Panc1 (cell line): ENCODE data around the gene SGIP1. TPM values are rescaled to one million over a fixed set of nuclear protein-coding genes. Genes with fewer than 3 reads are reported as not detected.

Experiments
- ATAC-seq: fragments of 200-7000 bp; cut with Tn5 transposase; 2 replicates; pipeline ENCODE4 v1.9.1; 2020; ENCODE audit warnings: mild to moderate bottlenecking, moderate library complexity
- BruUV-seq: library from RNA; stranded (reverse); fragments of 400-500 nt; replicated peaks from 2 replicates; lab custom pipeline; 2021; lab: Mats Ljungman, UMichigan
- CTCF ChIA-PET: fragments of 300-600 bp; sonication (Branson Sonifier 250); formaldehyde crosslinking; loops from one replicate; lab custom pipeline; 2022; ENCODE audit warnings: antibody characterized with exemption; lab: Charles Lee
- POLR2A ChIA-PET: fragments of 300-600 bp; sonication (Branson Sonifier 250); formaldehyde crosslinking; loops from one replicate; lab custom pipeline; 2022; ENCODE audit warnings: antibody characterized with exemption; lab: Charles Lee
- DNase-seq: peaks from one replicate; pipeline ENCODE4 v3.0.0-alpha.2; 2010; ENCODE audit warnings: low read depth, low spot score
- H3K27ac ChIP-seq: 2 replicates; pipeline ENCODE4 v1.5.1; 2011; ENCODE audit warnings: mild to moderate bottlenecking, low read length, inconsistent platforms
- H3K27me3 ChIP-seq: fragments of 200-500 bp; sonication (Bioruptor generic); 2 replicates; pipeline ENCODE4 v1.6.0; 2014; ENCODE audit warnings: low read length, inconsistent platforms; ENCODE audit not compliant: control insufficient read depth, insufficient read depth
- H3K36me3 ChIP-seq: fragments of 200-500 bp; sonication (Bioruptor generic); 2 replicates; pipeline ENCODE4 v1.5.1; 2014; ENCODE audit warnings: inconsistent platforms, mild to moderate bottlenecking, low read length, moderate library complexity; ENCODE audit not compliant: control insufficient read depth, insufficient read depth
- H3K4me1 ChIP-seq: 2 replicates; pipeline ENCODE4 v1.5.1; 2011; ENCODE audit warnings: inconsistent platforms, mild to moderate bottlenecking, low read length, moderate library complexity; ENCODE audit not compliant: control insufficient read depth, insufficient read depth
- H3K4me3 ChIP-seq, 2 experiments: 2 replicates each; pipeline ENCODE4 v1.5.1; 2011 to 2012; ENCODE audit warnings: low read depth in 2 of 2, low read length in 2 of 2, mild to moderate bottlenecking in 2 of 2, inconsistent platforms in 1 of 2, moderate library complexity in 1 of 2
- H3K9me3 ChIP-seq: fragments of 200-500 bp; sonication (Bioruptor generic); 2 replicates; pipeline ENCODE4 v1.5.1; 2014; ENCODE audit warnings: low read depth, mild to moderate bottlenecking, inconsistent platforms, low read length, moderate library complexity; ENCODE audit not compliant: control insufficient read depth, insufficient read depth
- CTCF ChIP-seq: fragments of 450-650 bp; IDR thresholded peaks from 2 replicates; pipeline ENCODE4 v1.5.1; 2017; ENCODE audit warnings: mild to moderate bottlenecking
- POLR2AphosphoS5 ChIP-seq: IDR thresholded peaks from 2 replicates; pipeline ENCODE4 v1.6.1; 2012; ENCODE audit warnings: mild to moderate bottlenecking, low read depth, low read length, moderate library complexity
- REST ChIP-seq, 2 experiments: IDR thresholded peaks; 2 replicates each; pipeline ENCODE4 v1.6.1; 2011 to 2012; ENCODE audit warnings: low read depth in 2 of 2, control low read depth in 1 of 2, low read length in 1 of 2, mild to moderate bottlenecking in 1 of 2, moderate library complexity in 1 of 2; ENCODE audit not compliant: insufficient read depth in 1 of 2
- SIN3A ChIP-seq: IDR thresholded peaks from 2 replicates; pipeline ENCODE4 v1.6.1; 2012; ENCODE audit warnings: low read depth, mild to moderate bottlenecking, low read length, moderate library complexity, borderline replicate concordance; ENCODE audit not compliant: insufficient read depth
- TCF7L2 ChIP-seq: IDR thresholded peaks from 2 replicates; pipeline ENCODE4 v1.6.1; 2011; ENCODE audit warnings: mild to moderate bottlenecking, low read depth, low read length, inconsistent platforms
- in situ Hi-C: cut with HindIII; loops from 2 replicates; pipeline ENCODE4 v1.10.0; 2016; ENCODE audit warnings: low sequenced_read_pairs, low pct_unique_long_range_greater_than_20kb
- intact Hi-C: fragments of 100-400 bp; cut with micrococcal nuclease; formaldehyde crosslinking; loops from one replicate; pipeline ENCODE4 v1.10.0; 2022; ENCODE audit not compliant: unreplicated experiment
- total RNA-seq: library from RNA; stranded (reverse); gene quantifications from one replicate; pipeline ENCODE4 v1.2.1, GENCODE V29; 2021; ENCODE audit not compliant: unreplicated experiment

SGIP1 gene
- total RNA-seq, 1 experiment from 2014 or later = 1.6 TPM

DNA sequence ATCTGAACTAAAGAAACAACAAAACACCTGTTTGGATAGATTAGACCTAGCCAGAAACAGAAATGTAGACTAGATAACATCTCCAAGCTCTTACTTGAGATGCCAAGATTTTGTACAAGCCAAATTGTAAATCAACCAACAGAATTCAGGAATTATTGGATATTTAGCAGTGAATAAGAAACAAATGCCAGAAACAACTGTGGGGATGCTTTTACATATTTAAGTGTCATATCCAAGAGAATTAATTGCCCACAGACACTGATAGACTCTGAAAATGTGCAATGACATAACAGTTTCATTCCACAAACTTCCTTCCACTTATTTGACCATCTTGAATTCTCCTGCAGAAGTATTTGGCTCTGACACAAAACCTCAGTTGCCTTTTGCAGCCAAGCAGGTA lies 92.3 kb downstream of the SGIP1 start:
- no peak for DNase-seq
- H3K9me3 ChIP-seq = no peaks in the 10 kb centered on the region
- POLR2A ChIA-PET = no interaction called here
- no peak for ATAC-seq
- in situ Hi-C loops = no loop called here
- H3K4me1 ChIP-seq = no peaks in the 10 kb centered on the region
- no TSS peak for BruUV-seq
- intact Hi-C loops = no loop called here
- TF ChIP-seq POLR2AphosphoS5 (no peak), TCF7L2 (no peak), REST (IDR thresholded peaks at IDR 0.05; ENCODE audit: insufficient read depth in 1 of 2, low read depth in 2 of 2, low read length in 1 of 2) (no peak), SIN3A (no peak), CTCF (no peak)
- no peak overlapping the region for H3K4me3 ChIP-seq
- no peaks in the 10 kb centered on the region for H3K27me3 ChIP-seq
- H3K36me3 ChIP-seq = no peaks in the 10 kb centered on the region
- H3K27ac ChIP-seq = no peak overlapping the region
- CTCF ChIA-PET = no interaction called here

GRCh38 chr1:66628926-66629325 lies 95.0 kb downstream of the SGIP1 start:
- H3K36me3 ChIP-seq = no peaks in the 10 kb centered on the region
- CTCF ChIA-PET = no interaction called here
- no TSS peak for BruUV-seq

DNA sequence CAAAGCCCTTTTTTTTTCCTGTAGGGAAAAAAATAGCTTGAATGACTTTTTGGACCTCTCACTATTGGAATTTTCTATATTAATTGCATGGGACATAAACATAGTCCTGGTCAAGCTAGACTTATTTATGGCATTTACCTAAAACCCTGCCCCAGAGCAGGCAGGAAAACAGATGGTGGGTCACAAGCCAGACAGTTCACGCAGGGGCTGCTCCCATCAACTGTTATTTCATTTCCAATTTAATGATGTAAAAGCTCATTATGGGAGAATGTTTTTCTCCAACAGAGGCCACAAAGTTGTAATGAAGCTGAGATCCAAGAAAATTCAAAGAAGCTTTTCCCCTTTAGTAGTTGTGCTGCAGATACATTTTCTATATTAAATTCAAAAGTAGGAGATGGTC lies 99.2 kb downstream of the SGIP1 start:
- no peak overlapping the region for H3K27ac ChIP-seq
- DNase-seq (no peak), ATAC-seq (no peak)
- no peaks in the 10 kb centered on the region for H3K4me1 ChIP-seq
- no peaks in the 10 kb centered on the region for H3K36me3 ChIP-seq
- POLR2A ChIA-PET = no interaction called here
- BruUV-seq = no TSS peak
- in situ Hi-C loops (no loop called here), intact Hi-C loops (no loop called here)
- CTCF ChIA-PET = no interaction called here
- H3K4me3 ChIP-seq = no peak overlapping the region
- H3K27me3 ChIP-seq = no peaks in the 10 kb centered on the region
- no peaks in the 10 kb centered on the region for H3K9me3 ChIP-seq
- TF ChIP-seq POLR2AphosphoS5 = no peak
- no peak for TF ChIP-seq REST (IDR thresholded peaks at IDR 0.05; ENCODE audit: insufficient read depth in 1 of 2, low read depth in 2 of 2, low read length in 1 of 2)
- no peak for TF ChIP-seq TCF7L2
- no peak for TF ChIP-seq SIN3A
- no peak for TF ChIP-seq CTCF

More at GRCh38 chr1:66628926-66629325, 95.0 kb downstream of the SGIP1 start:
- intact Hi-C loops = no loop called here
- H3K27me3 ChIP-seq = no peaks in the 10 kb centered on the region
- no peak overlapping the region for H3K4me3 ChIP-seq
- no peak for ATAC-seq
- no peaks in the 10 kb centered on the region for H3K4me1 ChIP-seq
- no peak for DNase-seq
- in situ Hi-C loops = no loop called here
- TF ChIP-seq SIN3A = no peak
- no peak overlapping the region for H3K27ac ChIP-seq
- POLR2A ChIA-PET = no interaction called here
- no peaks in the 10 kb centered on the region for H3K9me3 ChIP-seq
